ENCODE data around the gene CRB3. TPM values are rescaled to one million over a fixed set of nuclear protein-coding genes. Genes with fewer than 3 reads are reported as not detected.
A peak's percentile ranks its signal among the peaks of the same experiment; 100 is the strongest.

CRB3 gene
- total RNA-seq, 4 donors from 2014 or later: 75.7 to 124 (median 88.7) TPM

GRCh38 chr19:6473647-6474046 lies 9.6 kb downstream of the CRB3 start:
- no peak for DNase-seq (ENCODE audit: low spot score in 2 of 2)
- intact Hi-C loops (cut with DNase I; ENCODE audit: low total_unique reads): no loop called here
- WGBS, 2 donors: 71% methylated on average over 9 of the region's 9 CpGs
- H3K4me3 ChIP-seq (ENCODE audit: low read depth, poor library complexity, severe bottlenecking): no peak overlapping the region
- TF ChIP-seq, protein P1, sequence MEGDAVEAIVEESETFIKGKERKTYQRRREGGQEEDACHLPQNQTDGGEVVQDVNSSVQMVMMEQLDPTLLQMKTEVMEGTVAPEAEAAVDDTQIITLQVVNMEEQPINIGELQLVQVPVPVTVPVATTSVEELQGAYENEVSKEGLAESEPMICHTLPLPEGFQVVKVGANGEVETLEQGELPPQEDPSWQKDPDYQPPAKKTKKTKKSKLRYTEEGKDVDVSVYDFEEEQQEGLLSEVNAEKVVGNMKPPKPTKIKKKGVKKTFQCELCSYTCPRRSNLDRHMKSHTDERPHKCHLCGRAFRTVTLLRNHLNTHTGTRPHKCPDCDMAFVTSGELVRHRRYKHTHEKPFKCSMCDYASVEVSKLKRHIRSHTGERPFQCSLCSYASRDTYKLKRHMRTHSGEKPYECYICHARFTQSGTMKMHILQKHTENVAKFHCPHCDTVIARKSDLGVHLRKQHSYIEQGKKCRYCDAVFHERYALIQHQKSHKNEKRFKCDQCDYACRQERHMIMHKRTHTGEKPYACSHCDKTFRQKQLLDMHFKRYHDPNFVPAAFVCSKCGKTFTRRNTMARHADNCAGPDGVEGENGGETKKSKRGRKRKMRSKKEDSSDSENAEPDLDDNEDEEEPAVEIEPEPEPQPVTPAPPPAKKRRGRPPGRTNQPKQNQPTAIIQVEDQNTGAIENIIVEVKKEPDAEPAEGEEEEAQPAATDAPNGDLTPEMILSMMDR (IDR thresholded peaks at IDR 0.05): no peak
- TF ChIP-seq POLR2A (IDR thresholded peaks at IDR 0.05): no peak

GRCh38 chr19:6475321-6476108 lies 11.4 kb downstream of the CRB3 start:
- no peak overlapping the region for H3K4me3 ChIP-seq (ENCODE audit: low read depth, poor library complexity, severe bottlenecking)
- intact Hi-C loops (cut with DNase I; ENCODE audit: low total_unique reads): no loop called here
- TF ChIP-seq POLR2A (IDR thresholded peaks at IDR 0.05): no peak
- TF ChIP-seq, protein P1 (IDR thresholded peaks at IDR 0.05): no peak
- DNase-seq (ENCODE audit: low spot score in 2 of 2): no peak
- WGBS, 2 donors: 15 to 16% methylated on average over 17 to 18 of the region's 52 CpGs

GRCh38 chr19:6476155-6476895 lies 12.3 kb downstream of the CRB3 start:
- intact Hi-C loops (cut with DNase I; ENCODE audit: low total_unique reads): no loop called here
- whole genome bisulfite sequencing, 2 donors: 9 to 16% methylated on average over 12 to 29 of the region's 33 CpGs
- DNase-seq (ENCODE audit: low spot score in 2 of 2): peak; percentile 47 to 90
- TF ChIP-seq POLR2A (IDR thresholded peaks at IDR 0.05): no peak
- TF ChIP-seq, protein P1 (IDR thresholded peaks at IDR 0.05): no peak
- no peak overlapping the region for H3K4me3 ChIP-seq (ENCODE audit: low read depth, poor library complexity, severe bottlenecking)

DNA sequence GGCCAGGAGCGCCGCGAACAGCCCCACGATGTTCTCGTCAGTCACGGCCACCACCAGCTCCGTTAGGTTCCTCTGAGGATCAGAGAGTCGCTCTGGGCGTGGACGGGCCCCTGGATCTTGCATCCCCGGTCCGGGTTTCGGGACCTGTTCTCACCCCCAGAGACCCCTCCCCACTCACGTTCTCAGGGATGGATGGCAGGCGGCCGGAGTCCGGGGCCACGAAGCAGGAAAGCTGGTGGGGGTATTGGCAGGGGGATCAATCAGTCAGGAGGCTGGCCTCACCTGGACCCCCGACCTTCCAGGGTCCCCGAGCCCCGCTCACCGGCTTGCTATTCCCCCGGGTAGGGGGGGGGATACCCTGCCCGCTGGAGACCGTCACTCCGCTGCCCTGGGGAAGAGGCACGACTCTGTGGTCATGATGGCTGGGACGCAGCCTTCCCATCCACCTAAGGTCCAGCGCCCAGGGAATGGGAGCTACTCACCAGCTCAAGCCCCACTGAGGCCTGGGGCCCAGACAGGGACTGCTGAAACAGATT lies 12.9 kb downstream of the CRB3 start:
- TF ChIP-seq, protein P1 (IDR thresholded peaks at IDR 0.05): no peak
- TF ChIP-seq POLR2A (IDR thresholded peaks at IDR 0.05): no peak
- no peak for DNase-seq (ENCODE audit: low spot score in 2 of 2)
- H3K4me3 ChIP-seq (ENCODE audit: low read depth, poor library complexity, severe bottlenecking): no peak overlapping the region
- WGBS, 2 donors: 25 to 31% methylated on average over 15 to 28 of the region's 29 CpGs
- intact Hi-C loops (cut with DNase I; ENCODE audit: low total_unique reads): no loop called here

DNA sequence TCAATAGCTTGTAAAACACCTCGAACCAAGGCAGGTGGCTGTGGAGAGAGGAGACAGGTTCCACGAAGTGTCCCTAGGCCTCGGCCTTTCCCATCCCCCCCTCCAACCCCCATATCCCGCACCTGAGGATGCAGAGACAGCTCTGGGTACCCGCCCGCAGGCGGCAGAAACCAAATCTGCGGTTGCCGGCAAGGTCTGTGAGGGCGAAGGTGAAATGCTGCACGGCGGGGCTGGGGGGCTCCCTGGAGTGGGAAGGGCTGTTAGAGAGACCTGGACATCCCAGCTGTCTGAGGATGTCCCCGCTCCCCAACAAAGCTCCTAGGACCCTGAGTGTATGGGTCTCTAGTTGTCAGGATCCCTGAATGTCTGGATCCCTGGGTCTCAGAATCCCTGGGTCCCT lies 14.7 kb downstream of the CRB3 start:
- TF ChIP-seq, protein P1 (IDR thresholded peaks at IDR 0.05): no peak
- TF ChIP-seq POLR2A (IDR thresholded peaks at IDR 0.05): no peak
- DNase-seq (ENCODE audit: low spot score in 2 of 2): no peak
- no peak overlapping the region for H3K4me3 ChIP-seq (ENCODE audit: low read depth, poor library complexity, severe bottlenecking)
- 86 to 91% methylated on average over 13 of the region's 13 CpGs for WGBS, 2 donors
- intact Hi-C loops (cut with DNase I; ENCODE audit: low total_unique reads): no loop called here

Data from lower leg skin (tissue), 4 donors.